Measurements from ENCODE around the gene DPM1. TPM values are rescaled to one million over a fixed set of nuclear protein-coding genes. Genes with fewer than 3 reads are reported as not detected.

Gene DPM1
- total and polyA plus RNA-seq, 2 donors (not counting 3 experiments of a cell fraction or from before 2014, with no cell fraction given) = 33.9 to 41.9 TPM

DNA sequence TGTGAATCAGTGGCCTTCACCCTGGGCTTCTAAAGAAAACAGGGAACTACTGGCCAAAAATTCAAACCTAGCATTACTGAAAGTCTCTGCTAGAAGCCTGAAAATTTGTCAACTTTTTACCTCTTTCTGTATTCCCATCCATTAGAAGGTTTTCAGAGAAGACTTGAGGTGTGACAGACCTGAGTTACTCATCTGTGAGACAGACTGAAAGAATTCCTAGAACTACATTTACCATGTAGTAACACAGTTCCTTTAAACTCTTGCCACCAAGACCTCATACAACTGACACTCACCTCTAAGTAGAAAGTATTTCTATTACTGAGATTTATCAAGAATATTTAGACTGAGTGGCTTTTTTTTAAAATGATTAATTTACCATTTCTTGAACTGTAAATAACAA, 4.5 kb downstream of the DPM1 start:
- no peak for FAIRE-seq
- peaks cover 3 to 22% of the 10 kb centered on the region in 2 experiments for H3K36me3 ChIP-seq (ENCODE audit: control insufficient read depth in 2 of 2, extremely low read depth in 1 of 2, insufficient read depth in 2 of 2, low read length in 2 of 2)
- BruUV-seq (replicated peaks) = no TSS peak

More for the DNA sequence above, 4.5 kb downstream of the DPM1 start:
- H3K4me1 ChIP-seq (ENCODE audit: control insufficient read depth, extremely low read depth, insufficient read depth, low read length) = peaks cover 13% of the 10 kb centered on the region
- ChIA-PET POLR2A (no interaction called here), CTCF (no interaction called here)
- no peak overlapping the region for H3K4me2 ChIP-seq (ENCODE audit: insufficient read depth, low read length)
- H3K27ac ChIP-seq (ENCODE audit: insufficient read depth, low read depth, low read length) = no peak overlapping the region
- no peak overlapping the region for H2AFZ ChIP-seq (ENCODE audit: low read depth, low read length)
- H3K4me3 ChIP-seq (replicated peaks in 1 of 3; ENCODE audit: insufficient read depth in 1 of 3, low read depth in 1 of 3, low read length in 3 of 3) = no peak overlapping the region
- no peaks in the 10 kb centered on the region for H4K20me1 ChIP-seq (replicated peaks; ENCODE audit: control insufficient read depth, extremely low read depth, insufficient read depth, low read length)
- H3K9ac ChIP-seq (replicated peaks; ENCODE audit: extremely low read depth, insufficient read depth, low read length) = no peak overlapping the region
- intact Hi-C loops (cut with micrococcal nuclease) (no loop called here), dilution Hi-C loops (cut with MboI; ENCODE audit: extremely low pct_ligation_motif_present, low sequenced_read_pairs) (no loop called here)
- DNase-seq (ENCODE audit: low read depth, low spot score) = no peak
- H3K79me2 ChIP-seq (ENCODE audit: control insufficient read depth, insufficient read depth, low read length) = peaks cover 70% of the 10 kb centered on the region
- no peaks in the 10 kb centered on the region for H3K9me3 ChIP-seq (replicated peaks; ENCODE audit: control insufficient read depth, insufficient read depth, low read length)
- no peaks in the 10 kb centered on the region for H3K27me3 ChIP-seq (ENCODE audit: control insufficient read depth in 2 of 2, insufficient read depth in 2 of 2, low read length in 2 of 2)
- H3K9me1 ChIP-seq (replicated peaks; ENCODE audit: control insufficient read depth, extremely low read depth, insufficient read depth, low read length) = no peaks in the 10 kb centered on the region
- no peak for TF ChIP-seq JUN (IDR thresholded peaks at IDR 0.05; ENCODE audit: borderline replicate concordance, insufficient read depth, insufficient read length, low read depth)
- TF ChIP-seq MYC (IDR thresholded peaks at IDR 0.05; ENCODE audit: low read depth, low read length) = no peak
- no peak for TF ChIP-seq EZH2 (IDR thresholded peaks at IDR 0.05; ENCODE audit: borderline replicate concordance, low read depth, low read length, severe bottlenecking)
- no peak for TF ChIP-seq FOS (IDR thresholded peaks at IDR 0.05; ENCODE audit: borderline replicate concordance, insufficient read depth, low read length)
- no peak for TF ChIP-seq MAX (IDR thresholded peaks at IDR 0.05; ENCODE audit: insufficient read depth, insufficient read length)
- no peak for TF ChIP-seq POLR2A (IDR thresholded peaks at IDR 0.05; ENCODE audit: low read depth, low read length)
- TF ChIP-seq POLR2AphosphoS5 (IDR thresholded peaks at IDR 0.05; ENCODE audit: insufficient read depth, low read depth, low read length) = no peak
- no peak for TF ChIP-seq GATA2 (IDR thresholded peaks at IDR 0.05; ENCODE audit: insufficient read depth, insufficient read length, low read depth, low read length)
- TF ChIP-seq, protein P1, sequence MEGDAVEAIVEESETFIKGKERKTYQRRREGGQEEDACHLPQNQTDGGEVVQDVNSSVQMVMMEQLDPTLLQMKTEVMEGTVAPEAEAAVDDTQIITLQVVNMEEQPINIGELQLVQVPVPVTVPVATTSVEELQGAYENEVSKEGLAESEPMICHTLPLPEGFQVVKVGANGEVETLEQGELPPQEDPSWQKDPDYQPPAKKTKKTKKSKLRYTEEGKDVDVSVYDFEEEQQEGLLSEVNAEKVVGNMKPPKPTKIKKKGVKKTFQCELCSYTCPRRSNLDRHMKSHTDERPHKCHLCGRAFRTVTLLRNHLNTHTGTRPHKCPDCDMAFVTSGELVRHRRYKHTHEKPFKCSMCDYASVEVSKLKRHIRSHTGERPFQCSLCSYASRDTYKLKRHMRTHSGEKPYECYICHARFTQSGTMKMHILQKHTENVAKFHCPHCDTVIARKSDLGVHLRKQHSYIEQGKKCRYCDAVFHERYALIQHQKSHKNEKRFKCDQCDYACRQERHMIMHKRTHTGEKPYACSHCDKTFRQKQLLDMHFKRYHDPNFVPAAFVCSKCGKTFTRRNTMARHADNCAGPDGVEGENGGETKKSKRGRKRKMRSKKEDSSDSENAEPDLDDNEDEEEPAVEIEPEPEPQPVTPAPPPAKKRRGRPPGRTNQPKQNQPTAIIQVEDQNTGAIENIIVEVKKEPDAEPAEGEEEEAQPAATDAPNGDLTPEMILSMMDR (IDR thresholded peaks at IDR 0.05; ENCODE audit: extremely low read depth in 1 of 2, insufficient read depth in 1 of 2, low read depth in 1 of 2, low read length in 2 of 2) = no peak
